GM23338 (cell line): ENCODE measurements around the gene FGF21. TPM values are rescaled to one million over a fixed set of nuclear protein-coding genes. Genes with fewer than 3 reads are reported as not detected.

ENCODE experiments used
- ATAC-seq: fragments of 200-7000 bp; cut with Tn5 transposase; 3 replicates; pipeline ENCODE4 v1.9.1; 2020
- DNase-seq: peaks from one replicate; pipeline ENCODE4 v3.0.0-alpha.2; 2015; ENCODE audit warnings: low spot score
- H2AFZ ChIP-seq: fragments of 200-600 bp; sonication (generic); 2 replicates; pipeline ENCODE4 v1.8.0; 2016; ENCODE audit warnings: antibody characterized with exemption, mild to moderate bottlenecking, moderate library complexity
- H3F3A ChIP-seq: fragments of 200-600 bp; sonication (generic); replicated peaks from 2 replicates; pipeline ENCODE4 v1.8.0; 2017; ENCODE audit warnings: antibody characterized with exemption, mixed run types, low read depth
- H3K27ac ChIP-seq: fragments of 200-600 bp; sonication (generic); 2 replicates; pipeline ENCODE4 v1.6.1; 2016; ENCODE audit warnings: low read depth
- H3K27me3 ChIP-seq: fragments of 200-600 bp; sonication (generic); 2 replicates; pipeline ENCODE4 v1.8.0; 2016; ENCODE audit warnings: mild to moderate bottlenecking, mixed run types, moderate library complexity; ENCODE audit not compliant: insufficient read depth
- H3K36me3 ChIP-seq: fragments of 200-600 bp; sonication (generic); 2 replicates; pipeline ENCODE4 v1.8.0; 2016; ENCODE audit warnings: mild to moderate bottlenecking; ENCODE audit not compliant: insufficient read depth
- H3K4me1 ChIP-seq: fragments of 200-600 bp; sonication (generic); 2 replicates; pipeline ENCODE4 v1.8.0; 2016; ENCODE audit warnings: mild to moderate bottlenecking, moderate library complexity; ENCODE audit not compliant: insufficient read depth
- H3K4me2 ChIP-seq: fragments of 200-600 bp; sonication (generic); 2 replicates; pipeline ENCODE4 v1.7.1; 2017; ENCODE audit warnings: mixed run types
- H3K4me3 ChIP-seq: fragments of 200-600 bp; sonication (generic); 2 replicates; pipeline ENCODE4 v1.6.1; 2016; ENCODE audit warnings: mixed run types
- H3K79me2 ChIP-seq: fragments of 200-600 bp; sonication (generic); replicated peaks from 2 replicates; pipeline ENCODE4 v1.8.0; 2017; ENCODE audit warnings: mild to moderate bottlenecking; ENCODE audit not compliant: insufficient read depth
- H3K9me2 ChIP-seq: fragments of 200-600 bp; sonication (generic); 2 replicates; pipeline ENCODE4 v1.8.0; 2017; ENCODE audit not compliant: insufficient read depth
- H4K20me1 ChIP-seq: fragments of 200-600 bp; sonication (generic); replicated peaks from 2 replicates; pipeline ENCODE4 v1.8.0; 2017; ENCODE audit warnings: mild to moderate bottlenecking; ENCODE audit not compliant: insufficient read depth
- H3K27ac Mint-ChIP-seq: 2 replicates; pipeline ENCODE4 v1.8.0; 2020; ENCODE audit warnings: inconsistent platforms, mild to moderate bottlenecking, moderate library complexity, mixed read lengths
- H3K27me3 Mint-ChIP-seq: 3 replicates; pipeline ENCODE4 v1.8.0; 2022; ENCODE audit warnings: low read depth, mild to moderate bottlenecking, moderate library complexity, mixed read lengths, inconsistent platforms; ENCODE audit not compliant: insufficient read depth, poor library complexity
- H3K36me3 Mint-ChIP-seq: 3 replicates; pipeline ENCODE4 v1.8.0; 2021; ENCODE audit warnings: low read depth, mild to moderate bottlenecking, inconsistent platforms, moderate library complexity, mixed read lengths
- H3K4me1 Mint-ChIP-seq: 3 replicates; pipeline ENCODE4 v1.8.0; 2020; ENCODE audit warnings: mild to moderate bottlenecking, inconsistent platforms, mixed read lengths
- H3K4me3 Mint-ChIP-seq: 3 replicates; pipeline ENCODE4 v1.8.0; 2021; ENCODE audit warnings: moderate library complexity, mild to moderate bottlenecking, inconsistent platforms, mixed read lengths
- H3K9me3 Mint-ChIP-seq: 3 replicates; pipeline ENCODE4 v1.8.0; 2020; ENCODE audit warnings: moderate library complexity, mild to moderate bottlenecking, inconsistent platforms, mixed read lengths
- CREB1 ChIP-seq: fragments of 250-450 bp; sonication (Bioruptor Pico); IDR thresholded peaks from 2 replicates; pipeline ENCODE4 v1.5.0; 2020; ENCODE audit warnings: low read depth, mild to moderate bottlenecking, moderate library complexity
- EZH2 ChIP-seq: fragments of 200-600 bp; sonication (generic); IDR thresholded peaks from one replicate; pipeline ENCODE4 v1.8.0; 2017; ENCODE audit warnings: antibody characterized with exemption, mild to moderate bottlenecking, low read depth; ENCODE audit not compliant: unreplicated experiment
- JUNB ChIP-seq: IDR thresholded peaks from one replicate; pipeline ENCODE4 v1.6.1; 2016; ENCODE audit warnings: antibody characterized with exemption; ENCODE audit not compliant: unreplicated experiment
- ZNF114 ChIP-seq: fragments of 250-450 bp; sonication (Bioruptor Pico); IDR thresholded peaks from 2 replicates; pipeline ENCODE4 v1.5.0; 2020; ENCODE audit warnings: mild to moderate bottlenecking, moderate library complexity
- polyA plus RNA-seq: library from polyadenylated mRNA; unstranded; fragments of >200 nt; fragmentation: Nextera tagmentation; extraction: Ambion mirVana; gene quantifications from 2 replicates; pipeline ENCODE4 v1.2.1, GENCODE V29; 2016
- total RNA-seq: library from RNA; depleted of rRNA; stranded (reverse); fragments of >200 nt; shearing (Covaris generic); gene quantifications from 2 replicates; pipeline ENCODE4 v1.2.3, GENCODE V29; 2014
- TF ChIP-seq, protein P1 (sequence below), 2 experiments: fragments of 200-600 bp in 1 of 2; sonication (generic) in 1 of 2; conservative IDR thresholded peaks; 2 replicates each; pipeline versions ENCODE4 v1.5.1 to v1.6.1; 2016 to 2017; ENCODE audit warnings: antibody characterized with exemption in 2 of 2, low read depth in 2 of 2, mild to moderate bottlenecking in 2 of 2, moderate library complexity in 1 of 2
- TF ChIP-seq, protein P2 (sequence below): IDR thresholded peaks from one replicate; pipeline ENCODE4 v1.6.1; 2018; ENCODE audit warnings: antibody characterized with exemption; ENCODE audit not compliant: unreplicated experiment
- TF ChIP-seq, protein P3 (sequence below): IDR thresholded peaks from 2 replicates; pipeline ENCODE4 v1.6.1; 2016; ENCODE audit warnings: antibody characterized with exemption
- TF ChIP-seq, protein P4 (sequence below): fragments of 250-450 bp; sonication (Bioruptor Pico); IDR thresholded peaks from 2 replicates; pipeline ENCODE4 v1.5.0; 2020; ENCODE audit warnings: mild to moderate bottlenecking, moderate library complexity

FGF21 gene
- total and polyA plus RNA-seq, 2 experiments from 2014 or later, result 0.78 to 1.3 TPM

DNA sequence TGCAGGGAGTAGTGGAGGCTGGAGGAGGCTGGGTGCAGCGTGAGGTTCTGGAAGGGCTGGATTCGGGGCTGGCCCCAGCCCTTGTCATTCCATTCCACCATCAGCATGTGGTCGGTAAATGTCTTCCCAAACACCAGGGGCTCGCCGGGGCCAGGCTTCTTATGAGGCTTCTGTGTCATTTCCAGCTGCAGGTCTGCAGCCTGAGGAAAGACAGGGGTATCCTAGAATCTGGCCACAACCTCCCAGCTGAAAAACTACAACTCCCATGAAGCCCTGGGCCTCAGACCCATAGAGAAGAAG lies 51.1 kb downstream of the FGF21 start:
- H4K20me1 ChIP-seq, result no peaks in the 10 kb centered on the region
- no peaks in the 10 kb centered on the region; the same call in 2 of the 3 replicates for H3K36me3 Mint-ChIP-seq
- no peak overlapping the region; the same call in 1 of the 3 replicates for H3K4me3 Mint-ChIP-seq
- ATAC-seq (no peak), DNase-seq (peak; percentile 94)
- no peaks in the 10 kb centered on the region for H3K36me3 ChIP-seq
- peak overlapping the region; percentile 93 for H3K27ac Mint-ChIP-seq
- H3K27ac ChIP-seq, result no peak overlapping the region
- no peak overlapping the region for H3K4me2 ChIP-seq
- peaks cover 8% of the 10 kb centered on the region; the same call in 1 of the 2 replicates for H3K27me3 ChIP-seq
- H3K4me3 ChIP-seq, result no peak overlapping the region
- H3K4me1 Mint-ChIP-seq, result peaks cover 32% of the 10 kb centered on the region
- 0 out of 2 replicates have a peak, but pooled peaks cover 3% of the 10 kb centered on the region for H3K79me2 ChIP-seq
- H3K9me2 ChIP-seq, result no peaks in the 10 kb centered on the region
- peaks cover 18% of the 10 kb centered on the region; the same call in 1 of the 2 replicates for H3F3A ChIP-seq
- no peaks in the 10 kb centered on the region for H3K9me3 Mint-ChIP-seq
- H2AFZ ChIP-seq, result no peak overlapping the region
- H3K27me3 Mint-ChIP-seq, result peaks cover 24% of the 10 kb centered on the region
- H3K4me1 ChIP-seq, result peaks cover 17% of the 10 kb centered on the region
- TF ChIP-seq, protein P1, sequence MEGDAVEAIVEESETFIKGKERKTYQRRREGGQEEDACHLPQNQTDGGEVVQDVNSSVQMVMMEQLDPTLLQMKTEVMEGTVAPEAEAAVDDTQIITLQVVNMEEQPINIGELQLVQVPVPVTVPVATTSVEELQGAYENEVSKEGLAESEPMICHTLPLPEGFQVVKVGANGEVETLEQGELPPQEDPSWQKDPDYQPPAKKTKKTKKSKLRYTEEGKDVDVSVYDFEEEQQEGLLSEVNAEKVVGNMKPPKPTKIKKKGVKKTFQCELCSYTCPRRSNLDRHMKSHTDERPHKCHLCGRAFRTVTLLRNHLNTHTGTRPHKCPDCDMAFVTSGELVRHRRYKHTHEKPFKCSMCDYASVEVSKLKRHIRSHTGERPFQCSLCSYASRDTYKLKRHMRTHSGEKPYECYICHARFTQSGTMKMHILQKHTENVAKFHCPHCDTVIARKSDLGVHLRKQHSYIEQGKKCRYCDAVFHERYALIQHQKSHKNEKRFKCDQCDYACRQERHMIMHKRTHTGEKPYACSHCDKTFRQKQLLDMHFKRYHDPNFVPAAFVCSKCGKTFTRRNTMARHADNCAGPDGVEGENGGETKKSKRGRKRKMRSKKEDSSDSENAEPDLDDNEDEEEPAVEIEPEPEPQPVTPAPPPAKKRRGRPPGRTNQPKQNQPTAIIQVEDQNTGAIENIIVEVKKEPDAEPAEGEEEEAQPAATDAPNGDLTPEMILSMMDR (conservative IDR thresholded peaks at IDR 0.05; ENCODE audit: low read depth in 2 of 2), result no peak
- TF ChIP-seq, protein P2, sequence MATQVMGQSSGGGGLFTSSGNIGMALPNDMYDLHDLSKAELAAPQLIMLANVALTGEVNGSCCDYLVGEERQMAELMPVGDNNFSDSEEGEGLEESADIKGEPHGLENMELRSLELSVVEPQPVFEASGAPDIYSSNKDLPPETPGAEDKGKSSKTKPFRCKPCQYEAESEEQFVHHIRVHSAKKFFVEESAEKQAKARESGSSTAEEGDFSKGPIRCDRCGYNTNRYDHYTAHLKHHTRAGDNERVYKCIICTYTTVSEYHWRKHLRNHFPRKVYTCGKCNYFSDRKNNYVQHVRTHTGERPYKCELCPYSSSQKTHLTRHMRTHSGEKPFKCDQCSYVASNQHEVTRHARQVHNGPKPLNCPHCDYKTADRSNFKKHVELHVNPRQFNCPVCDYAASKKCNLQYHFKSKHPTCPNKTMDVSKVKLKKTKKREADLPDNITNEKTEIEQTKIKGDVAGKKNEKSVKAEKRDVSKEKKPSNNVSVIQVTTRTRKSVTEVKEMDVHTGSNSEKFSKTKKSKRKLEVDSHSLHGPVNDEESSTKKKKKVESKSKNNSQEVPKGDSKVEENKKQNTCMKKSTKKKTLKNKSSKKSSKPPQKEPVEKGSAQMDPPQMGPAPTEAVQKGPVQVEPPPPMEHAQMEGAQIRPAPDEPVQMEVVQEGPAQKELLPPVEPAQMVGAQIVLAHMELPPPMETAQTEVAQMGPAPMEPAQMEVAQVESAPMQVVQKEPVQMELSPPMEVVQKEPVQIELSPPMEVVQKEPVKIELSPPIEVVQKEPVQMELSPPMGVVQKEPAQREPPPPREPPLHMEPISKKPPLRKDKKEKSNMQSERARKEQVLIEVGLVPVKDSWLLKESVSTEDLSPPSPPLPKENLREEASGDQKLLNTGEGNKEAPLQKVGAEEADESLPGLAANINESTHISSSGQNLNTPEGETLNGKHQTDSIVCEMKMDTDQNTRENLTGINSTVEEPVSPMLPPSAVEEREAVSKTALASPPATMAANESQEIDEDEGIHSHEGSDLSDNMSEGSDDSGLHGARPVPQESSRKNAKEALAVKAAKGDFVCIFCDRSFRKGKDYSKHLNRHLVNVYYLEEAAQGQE, result no peak
- TF ChIP-seq ZNF114 (CRISPR knock-in tag) (no peak), JUNB (no peak), EZH2 (no peak), CREB1 (CRISPR knock-in tag) (no peak)
- TF ChIP-seq, protein P3, sequence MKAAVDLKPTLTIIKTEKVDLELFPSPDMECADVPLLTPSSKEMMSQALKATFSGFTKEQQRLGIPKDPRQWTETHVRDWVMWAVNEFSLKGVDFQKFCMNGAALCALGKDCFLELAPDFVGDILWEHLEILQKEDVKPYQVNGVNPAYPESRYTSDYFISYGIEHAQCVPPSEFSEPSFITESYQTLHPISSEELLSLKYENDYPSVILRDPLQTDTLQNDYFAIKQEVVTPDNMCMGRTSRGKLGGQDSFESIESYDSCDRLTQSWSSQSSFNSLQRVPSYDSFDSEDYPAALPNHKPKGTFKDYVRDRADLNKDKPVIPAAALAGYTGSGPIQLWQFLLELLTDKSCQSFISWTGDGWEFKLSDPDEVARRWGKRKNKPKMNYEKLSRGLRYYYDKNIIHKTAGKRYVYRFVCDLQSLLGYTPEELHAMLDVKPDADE, result peak; percentile 96
- TF ChIP-seq, protein P4, sequence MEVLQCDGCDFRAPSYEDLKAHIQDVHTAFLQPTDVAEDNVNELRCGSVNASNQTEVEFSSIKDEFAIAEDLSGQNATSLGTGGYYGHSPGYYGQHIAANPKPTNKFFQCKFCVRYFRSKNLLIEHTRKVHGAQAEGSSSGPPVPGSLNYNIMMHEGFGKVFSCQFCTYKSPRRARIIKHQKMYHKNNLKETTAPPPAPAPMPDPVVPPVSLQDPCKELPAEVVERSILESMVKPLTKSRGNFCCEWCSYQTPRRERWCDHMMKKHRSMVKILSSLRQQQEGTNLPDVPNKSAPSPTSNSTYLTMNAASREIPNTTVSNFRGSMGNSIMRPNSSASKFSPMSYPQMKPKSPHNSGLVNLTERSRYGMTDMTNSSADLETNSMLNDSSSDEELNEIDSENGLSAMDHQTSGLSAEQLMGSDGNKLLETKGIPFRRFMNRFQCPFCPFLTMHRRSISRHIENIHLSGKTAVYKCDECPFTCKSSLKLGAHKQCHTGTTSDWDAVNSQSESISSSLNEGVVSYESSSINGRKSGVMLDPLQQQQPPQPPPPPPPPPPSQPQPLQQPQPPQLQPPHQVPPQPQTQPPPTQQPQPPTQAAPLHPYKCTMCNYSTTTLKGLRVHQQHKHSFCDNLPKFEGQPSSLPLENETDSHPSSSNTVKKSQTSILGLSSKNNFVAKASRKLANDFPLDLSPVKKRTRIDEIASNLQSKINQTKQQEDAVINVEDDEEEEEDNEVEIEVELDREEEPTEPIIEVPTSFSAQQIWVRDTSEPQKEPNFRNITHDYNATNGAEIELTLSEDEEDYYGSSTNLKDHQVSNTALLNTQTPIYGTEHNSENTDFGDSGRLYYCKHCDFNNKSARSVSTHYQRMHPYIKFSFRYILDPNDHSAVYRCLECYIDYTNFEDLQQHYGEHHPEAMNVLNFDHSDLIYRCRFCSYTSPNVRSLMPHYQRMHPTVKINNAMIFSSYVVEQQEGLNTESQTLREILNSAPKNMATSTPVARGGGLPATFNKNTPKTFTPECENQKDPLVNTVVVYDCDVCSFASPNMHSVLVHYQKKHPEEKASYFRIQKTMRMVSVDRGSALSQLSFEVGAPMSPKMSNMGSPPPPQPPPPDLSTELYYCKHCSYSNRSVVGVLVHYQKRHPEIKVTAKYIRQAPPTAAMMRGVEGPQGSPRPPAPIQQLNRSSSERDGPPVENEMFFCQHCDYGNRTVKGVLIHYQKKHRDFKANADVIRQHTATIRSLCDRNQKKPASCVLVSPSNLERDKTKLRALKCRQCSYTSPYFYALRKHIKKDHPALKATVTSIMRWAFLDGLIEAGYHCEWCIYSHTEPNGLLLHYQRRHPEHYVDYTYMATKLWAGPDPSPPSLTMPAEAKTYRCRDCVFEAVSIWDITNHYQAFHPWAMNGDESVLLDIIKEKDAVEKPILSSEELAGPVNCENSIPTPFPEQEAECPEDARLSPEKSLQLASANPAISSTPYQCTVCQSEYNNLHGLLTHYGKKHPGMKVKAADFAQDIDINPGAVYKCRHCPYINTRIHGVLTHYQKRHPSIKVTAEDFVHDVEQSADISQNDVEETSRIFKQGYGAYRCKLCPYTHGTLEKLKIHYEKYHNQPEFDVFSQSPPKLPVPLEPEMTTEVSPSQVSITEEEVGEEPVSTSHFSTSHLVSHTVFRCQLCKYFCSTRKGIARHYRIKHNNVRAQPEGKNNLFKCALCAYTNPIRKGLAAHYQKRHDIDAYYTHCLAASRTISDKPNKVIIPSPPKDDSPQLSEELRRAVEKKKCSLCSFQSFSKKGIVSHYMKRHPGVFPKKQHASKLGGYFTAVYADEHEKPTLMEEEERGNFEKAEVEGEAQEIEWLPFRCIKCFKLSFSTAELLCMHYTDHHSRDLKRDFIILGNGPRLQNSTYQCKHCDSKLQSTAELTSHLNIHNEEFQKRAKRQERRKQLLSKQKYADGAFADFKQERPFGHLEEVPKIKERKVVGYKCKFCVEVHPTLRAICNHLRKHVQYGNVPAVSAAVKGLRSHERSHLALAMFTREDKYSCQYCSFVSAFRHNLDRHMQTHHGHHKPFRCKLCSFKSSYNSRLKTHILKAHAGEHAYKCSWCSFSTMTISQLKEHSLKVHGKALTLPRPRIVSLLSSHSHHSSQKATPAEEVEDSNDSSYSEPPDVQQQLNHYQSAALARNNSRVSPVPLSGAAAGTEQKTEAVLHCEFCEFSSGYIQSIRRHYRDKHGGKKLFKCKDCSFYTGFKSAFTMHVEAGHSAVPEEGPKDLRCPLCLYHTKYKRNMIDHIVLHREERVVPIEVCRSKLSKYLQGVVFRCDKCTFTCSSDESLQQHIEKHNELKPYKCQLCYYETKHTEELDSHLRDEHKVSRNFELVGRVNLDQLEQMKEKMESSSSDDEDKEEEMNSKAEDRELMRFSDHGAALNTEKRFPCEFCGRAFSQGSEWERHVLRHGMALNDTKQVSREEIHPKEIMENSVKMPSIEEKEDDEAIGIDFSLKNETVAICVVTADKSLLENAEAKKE (CRISPR knock-in tag), result no peak
